Measurements from ENCODE around the gene HS1BP3.

DNA sequence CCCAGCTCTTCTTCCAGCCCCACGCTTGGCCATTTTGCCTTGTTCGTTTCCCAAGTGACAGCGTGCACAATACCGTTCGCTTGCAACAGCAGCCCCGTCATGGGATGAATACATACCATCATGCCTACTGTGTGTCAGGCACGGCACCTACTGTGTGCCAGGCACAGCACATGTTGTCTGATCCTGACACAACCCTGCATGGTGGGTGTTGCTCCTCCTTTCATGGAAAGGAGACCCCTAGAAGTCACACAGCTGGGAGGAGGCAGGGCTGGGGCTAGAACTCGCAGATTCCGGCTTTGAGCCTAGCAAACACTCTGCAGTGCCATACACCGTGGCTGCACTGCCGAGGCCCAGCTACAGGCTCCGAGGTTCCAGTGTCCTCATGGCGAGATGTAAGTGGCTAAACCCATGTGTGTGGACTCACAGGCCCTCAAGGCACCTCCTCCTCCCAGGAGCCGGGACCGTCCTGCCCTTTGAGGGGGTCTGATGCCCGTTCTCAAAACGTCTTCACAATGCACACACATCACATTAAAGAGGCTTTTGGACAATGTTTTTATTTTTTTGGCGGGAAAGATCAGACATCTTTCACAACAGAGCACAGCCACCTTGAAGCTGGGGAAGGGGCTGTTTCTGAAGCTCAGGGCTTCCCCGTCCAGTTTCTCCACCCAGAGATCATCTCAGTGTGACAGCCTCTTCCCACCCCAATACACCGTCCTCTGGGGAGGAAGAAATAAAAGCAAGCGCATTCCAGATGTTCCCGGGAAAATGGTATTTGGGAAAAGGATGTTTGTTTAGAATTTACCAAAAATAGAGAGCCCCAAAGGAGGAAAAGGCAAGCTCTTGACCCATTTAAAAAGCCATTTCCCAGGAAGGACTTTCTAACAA, 64.9 kb downstream of the HS1BP3 start:
- TF ChIP-seq CTCF (IDR thresholded peaks at IDR 0.05), result no peak
- TF ChIP-seq EZH2 (IDR thresholded peaks at IDR 0.05), result no peak

Measured in neural progenitor cell (in vitro differentiated cells).